Activated CD4-positive, alpha-beta T cell treated with anti-CD3 and anti-CD28 coated beads, Interleukin-2, amount 10 ng/mL, durations not matched to agents 24 days and 14 days (primary cell): ENCODE data around the gene PECR. TPM values are rescaled to one million over a fixed set of nuclear protein-coding genes. Genes with fewer than 3 reads are reported as not detected.

Experiments
- DNase-seq: peaks from one replicate; pipeline ENCODE4 v3.0.0; 2022
- H3K27ac Mint-ChIP-seq: one replicate; pipeline ENCODE4 v1.8.0; 2022; ENCODE audit warnings: mild to moderate bottlenecking, mixed read lengths
- H3K27me3 Mint-ChIP-seq: one replicate; pipeline ENCODE4 v1.8.0; 2022; ENCODE audit warnings: mixed read lengths
- H3K36me3 Mint-ChIP-seq: one replicate; pipeline ENCODE4 v1.8.0; 2022; ENCODE audit warnings: low read depth, mild to moderate bottlenecking, mixed read lengths
- H3K4me1 Mint-ChIP-seq: one replicate; pipeline ENCODE4 v1.8.0; 2021; ENCODE audit warnings: mixed read lengths
- H3K4me3 Mint-ChIP-seq: one replicate; pipeline ENCODE4 v1.8.0; 2022; ENCODE audit warnings: mild to moderate bottlenecking, moderate library complexity, mixed read lengths
- H3K9me3 Mint-ChIP-seq: one replicate; pipeline ENCODE4 v1.8.0; 2021; ENCODE audit warnings: mixed read lengths
- intact Hi-C: fragments of 100-400 bp; cut with micrococcal nuclease; formaldehyde crosslinking; loops from one replicate; pipeline ENCODE4 v1.15.1; 2023
- total RNA-seq: library from RNA; stranded (reverse); gene quantifications from 2 replicates; pipeline ENCODE4 v1.2.3, GENCODE V29; 2022

Gene PECR
- total RNA-seq, 1 donor from 2014 or later, result 13.1 TPM

DNA sequence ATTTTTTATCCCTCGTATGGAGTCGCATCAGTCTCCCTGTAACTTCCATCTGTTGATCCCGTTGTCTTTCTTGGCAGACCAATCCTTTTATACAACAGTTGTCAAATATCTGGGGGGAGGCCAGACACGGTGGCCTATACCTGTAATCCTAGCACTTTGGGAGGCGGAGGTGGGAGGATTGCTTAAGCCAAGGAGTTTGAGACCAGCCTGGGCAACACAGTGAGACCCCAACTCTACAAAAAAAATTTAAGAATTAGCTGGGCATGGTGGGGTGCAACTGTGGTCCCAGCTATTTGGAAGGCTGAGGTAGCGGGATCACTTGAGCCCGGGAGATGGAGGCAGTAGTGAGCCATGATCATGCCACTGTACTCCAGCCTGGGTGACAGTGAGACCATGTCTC is 29.5 kb upstream of the PECR start:
- H3K4me3 Mint-ChIP-seq, result peak overlapping the region; percentile 100

DNA sequence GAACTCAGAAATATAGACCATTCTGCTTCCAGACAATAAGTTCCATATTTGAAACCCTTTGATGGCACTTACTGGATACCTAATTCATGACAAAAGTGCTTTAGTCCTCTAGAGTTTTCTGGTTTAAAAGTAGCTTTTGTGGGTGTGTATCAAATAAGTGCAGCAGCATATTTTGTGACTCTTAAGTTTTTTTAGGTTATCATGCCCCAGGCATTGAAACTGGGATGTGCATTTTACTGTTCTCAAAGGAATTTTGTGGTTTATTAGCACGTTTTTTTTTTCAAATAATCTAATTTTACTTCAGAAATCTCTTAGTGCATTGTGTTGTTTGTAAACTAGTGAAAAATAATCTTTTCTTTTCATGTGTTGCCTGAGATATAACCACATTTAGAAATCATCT is 29.0 kb upstream of the PECR start:
- H3K27me3 Mint-ChIP-seq, result peaks cover 6% of the 10 kb centered on the region
- peaks cover 53% of the 10 kb centered on the region for H3K36me3 Mint-ChIP-seq
- peaks cover 56% of the 10 kb centered on the region for H3K4me1 Mint-ChIP-seq
- H3K4me3 Mint-ChIP-seq, result peak overlapping the region; percentile 100
- DNase-seq, result no peak
- peak overlapping the region; percentile 98 for H3K27ac Mint-ChIP-seq
- intact Hi-C loops, result loop anchor here (1.0 kb wide), 1 partner anchor 30 kb away; no protein-coding TSS in a partner anchor
- no peaks in the 10 kb centered on the region for H3K9me3 Mint-ChIP-seq

More for the DNA sequence above, 29.5 kb upstream of the PECR start:
- intact Hi-C loops, result no loop called here
- Mint-ChIP-seq H3K4me1 (peaks cover 57% of the 10 kb centered on the region), H3K9me3 (no peaks in the 10 kb centered on the region), H3K27me3 (peaks cover 6% of the 10 kb centered on the region), H3K27ac (peak overlapping the region; percentile 68), H3K36me3 (peaks cover 55% of the 10 kb centered on the region)
- DNase-seq, result no peak

- H3K4me3 Mint-ChIP-seq, result peak overlapping the region; percentile 100
- peaks cover 49% of the 10 kb centered on the region for H3K36me3 Mint-ChIP-seq
- H3K4me1 Mint-ChIP-seq, result peaks cover 52% of the 10 kb centered on the region
- peak overlapping the region; percentile 98 for H3K27ac Mint-ChIP-seq
- peak; percentile 68 for DNase-seq
- no peaks in the 10 kb centered on the region for H3K9me3 Mint-ChIP-seq
- intact Hi-C loops, result loop anchor here (1.0 to 5.0 kb wide), 7 partner anchors 29 to 798 kb away; partner anchors contain the start of genes ATIC, PECR, RPL37A and SMARCAL1
- H3K27me3 Mint-ChIP-seq, result peaks cover 6% of the 10 kb centered on the region
Measured at GRCh38 chr2:216109962-216110614, 28.5 kb upstream of the PECR start.

GRCh38 chr2:216108967-216109921 is 27.6 kb upstream of the PECR start, which contains the start of gene XRCC5:
Gene XRCC5 (plus strand): TSS chr2:216109348. CDS start chr2:216109437, 89 bp downstream.
- Mint-ChIP-seq H3K36me3 (peaks cover 41% of the 10 kb centered on the region), H3K4me1 (peaks cover 47% of the 10 kb centered on the region), H3K4me3 (peak within 1 kb of the TSS; percentile 100), H3K9me3 (no peaks in the 10 kb centered on the region), H3K27ac (peak within 1 kb of the TSS; percentile 98), H3K27me3 (peaks cover 4% of the 10 kb centered on the region)
- peak; percentile 99 for DNase-seq
- intact Hi-C loops, result loop anchor here (1.0 to 5.0 kb wide), 6 partner anchors 28 to 797 kb away; partner anchors contain the start of genes ATIC, PECR, RPL37A and SMARCAL1

- H3K27ac Mint-ChIP-seq, result peak overlapping the region; percentile 98
- intact Hi-C loops, result loop anchor here (2.0 to 5.0 kb wide), 5 partner anchors 36 to 796 kb away; partner anchors contain the start of genes ATIC, RPL37A and SMARCAL1
- peaks cover 4% of the 10 kb centered on the region for H3K27me3 Mint-ChIP-seq
- no peaks in the 10 kb centered on the region for H3K9me3 Mint-ChIP-seq
- H3K36me3 Mint-ChIP-seq, result peaks cover 34% of the 10 kb centered on the region
- peak overlapping the region; percentile 100 for H3K4me3 Mint-ChIP-seq
- DNase-seq, result no peak
- H3K4me1 Mint-ChIP-seq, result peaks cover 41% of the 10 kb centered on the region
Measured at GRCh38 chr2:216108310-216108966, 26.8 kb upstream of the PECR start.

DNA sequence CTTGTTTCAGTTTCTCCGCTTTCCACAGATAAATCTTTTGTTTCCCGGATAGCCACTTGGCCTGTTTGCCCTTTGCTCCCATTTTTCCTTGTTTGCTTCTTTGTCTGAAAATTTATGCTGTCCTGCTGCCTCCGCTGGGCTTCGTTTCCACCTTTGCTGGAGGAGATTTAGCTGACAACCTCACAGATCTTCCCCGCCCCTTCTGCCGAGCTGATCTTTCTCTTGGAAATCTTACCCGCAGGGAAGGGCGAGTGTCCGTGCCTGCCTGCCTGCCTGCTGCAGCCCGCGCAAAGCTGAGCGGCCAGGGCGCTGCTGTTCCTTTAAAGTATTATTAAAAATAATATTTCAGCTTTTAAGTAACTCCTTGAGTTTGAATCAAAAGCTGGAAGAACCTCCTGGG is 26.2 kb upstream of the PECR start:
- Mint-ChIP-seq H3K4me1 (peaks cover 34% of the 10 kb centered on the region), H3K36me3 (peaks cover 27% of the 10 kb centered on the region), H3K4me3 (peak overlapping the region; percentile 14), H3K27me3 (peaks cover 4% of the 10 kb centered on the region), H3K27ac (no peak overlapping the region), H3K9me3 (no peaks in the 10 kb centered on the region)
- intact Hi-C loops, result loop anchor here (2.0 to 5.0 kb wide), 5 partner anchors 35 to 795 kb away; partner anchors contain the start of genes ATIC, RPL37A and SMARCAL1
- no peak for DNase-seq

DNA sequence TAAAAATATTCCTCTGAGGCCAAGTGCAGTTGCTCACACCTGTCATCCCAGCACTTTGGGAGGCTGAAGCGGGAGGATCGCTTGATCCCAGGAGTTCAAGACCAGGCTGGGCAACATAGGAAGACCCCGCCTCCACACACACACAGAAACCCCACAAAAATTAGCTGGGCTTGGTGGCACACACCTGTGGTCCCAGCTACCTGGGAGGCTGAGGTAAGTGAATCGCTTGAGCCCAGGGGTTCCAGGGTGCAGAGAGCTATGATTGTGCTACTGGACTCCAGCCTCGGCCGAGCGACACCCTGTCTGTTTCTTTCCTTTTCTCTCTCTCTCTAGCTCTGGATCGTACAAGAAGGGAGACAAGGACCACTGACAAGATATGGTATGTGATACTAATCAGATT is 25.7 kb upstream of the PECR start:
- intact Hi-C loops, result loop anchor here (5.0 kb wide), 2 partner anchors 35 to 795 kb away; partner anchors contain the start of gene ATIC
- H3K27ac Mint-ChIP-seq, result no peak overlapping the region
- H3K4me1 Mint-ChIP-seq, result peaks cover 30% of the 10 kb centered on the region
- no peak overlapping the region for H3K4me3 Mint-ChIP-seq
- peaks cover 4% of the 10 kb centered on the region for H3K27me3 Mint-ChIP-seq
- no peaks in the 10 kb centered on the region for H3K9me3 Mint-ChIP-seq
- peaks cover 23% of the 10 kb centered on the region for H3K36me3 Mint-ChIP-seq
- DNase-seq, result no peak

- no peaks in the 10 kb centered on the region for H3K9me3 Mint-ChIP-seq
Measured at GRCh38 chr2:216104691-216105090, 23.1 kb upstream of the PECR start.

DNA sequence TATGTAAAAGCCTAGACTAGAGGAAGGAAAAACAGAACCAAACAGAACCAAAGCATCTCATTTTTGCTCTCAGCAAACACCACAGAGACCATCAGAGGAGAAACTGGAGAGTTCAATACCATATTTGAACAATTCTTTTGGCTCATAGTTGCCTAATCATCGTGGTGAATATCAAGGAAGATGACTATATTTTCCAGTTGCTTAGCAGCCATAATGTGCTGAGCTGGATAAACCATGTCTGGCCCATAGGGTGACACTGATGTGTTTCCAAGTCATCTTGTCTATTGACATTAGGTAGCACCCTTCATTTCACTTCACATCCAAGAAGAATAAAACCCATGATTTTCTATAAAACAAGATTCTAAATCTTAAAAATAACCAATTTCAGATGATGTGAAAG is 21.6 kb upstream of the PECR start:
- no peaks in the 10 kb centered on the region for H3K27me3 Mint-ChIP-seq
- no peak overlapping the region for H3K27ac Mint-ChIP-seq
- intact Hi-C loops, result no loop called here
- H3K4me3 Mint-ChIP-seq, result no peak overlapping the region
- H3K36me3 Mint-ChIP-seq, result peaks cover 11% of the 10 kb centered on the region
- no peaks in the 10 kb centered on the region for H3K9me3 Mint-ChIP-seq
- H3K4me1 Mint-ChIP-seq, result peaks cover 3% of the 10 kb centered on the region
- DNase-seq, result no peak

More at GRCh38 chr2:216104691-216105090, 23.1 kb upstream of the PECR start:
- Mint-ChIP-seq H3K27me3 (peaks cover 4% of the 10 kb centered on the region), H3K27ac (no peak overlapping the region), H3K36me3 (peaks cover 15% of the 10 kb centered on the region), H3K4me3 (no peak overlapping the region), H3K4me1 (peaks cover 13% of the 10 kb centered on the region)
- no peak for DNase-seq
- intact Hi-C loops, result loop anchor here (5.0 kb wide), 2 partner anchors 32 to 792 kb away; partner anchors contain the start of gene ATIC

DNA sequence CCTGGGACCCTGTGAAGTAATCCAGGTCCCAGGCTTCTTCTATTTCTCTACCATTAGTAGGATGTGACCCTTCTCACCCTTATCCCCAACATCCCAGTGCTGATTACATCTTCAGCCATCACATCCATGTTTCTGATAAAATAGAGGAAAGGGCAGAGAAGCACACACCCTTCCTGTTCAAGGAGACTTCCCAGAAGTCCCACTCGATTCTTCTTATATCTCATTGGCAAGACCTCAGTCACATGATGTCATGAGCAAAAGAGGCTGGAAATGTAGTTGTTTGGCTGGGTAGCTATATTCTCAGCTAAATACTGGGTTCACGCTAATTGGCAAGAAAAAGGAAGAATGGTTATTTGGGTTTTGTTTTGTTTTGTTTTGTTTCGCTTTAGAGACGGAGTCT is 19.5 kb upstream of the PECR start:
- H3K27ac Mint-ChIP-seq, result no peak overlapping the region
- intact Hi-C loops, result no loop called here
- no peak for DNase-seq
- no peaks in the 10 kb centered on the region for H3K9me3 Mint-ChIP-seq
- H3K4me3 Mint-ChIP-seq, result no peak overlapping the region
- H3K36me3 Mint-ChIP-seq, result peaks cover 11% of the 10 kb centered on the region
- no peaks in the 10 kb centered on the region for H3K27me3 Mint-ChIP-seq
- H3K4me1 Mint-ChIP-seq, result peaks cover 2% of the 10 kb centered on the region

- Mint-ChIP-seq H3K4me1 (no peaks in the 10 kb centered on the region), H3K36me3 (peaks cover 11% of the 10 kb centered on the region), H3K27me3 (no peaks in the 10 kb centered on the region), H3K4me3 (no peak overlapping the region), H3K27ac (no peak overlapping the region), H3K9me3 (no peaks in the 10 kb centered on the region)
- intact Hi-C loops, result no loop called here
- DNase-seq, result no peak
Measured at GRCh38 chr2:216098421-216099334, 17.1 kb upstream of the PECR start.

- Mint-ChIP-seq H3K27ac (no peak overlapping the region), H3K4me3 (no peak overlapping the region), H3K9me3 (peaks cover 4% of the 10 kb centered on the region), H3K4me1 (peaks cover 11% of the 10 kb centered on the region), H3K36me3 (peaks cover 5% of the 10 kb centered on the region), H3K27me3 (no peaks in the 10 kb centered on the region)
- intact Hi-C loops, result no loop called here
- DNase-seq, result no peak
Measured at GRCh38 chr2:216094701-216095100, 13.1 kb upstream of the PECR start.
